IMR-90 (cell line): ENCODE data around the gene FAT1. TPM values are rescaled to one million over a fixed set of nuclear protein-coding genes. Genes with fewer than 3 reads are reported as not detected.

ENCODE experiments used
- CEBPB ChIP-seq: IDR thresholded peaks from 2 replicates; pipeline ENCODE4 v1.6.1; 2012; ENCODE audit warnings: low read depth, low read length, improper control_type of control experiment
- NFE2L2 ChIP-seq: fragments of 150-350 bp; IDR thresholded peaks from 2 replicates; pipeline ENCODE4 v1.6.1; 2016; ENCODE audit warnings: low read depth, mild to moderate bottlenecking, low read length
- RAD21 ChIP-seq: IDR thresholded peaks from 2 replicates; pipeline ENCODE4 v1.6.1; 2012; ENCODE audit warnings: low read length, improper control_type of control experiment
- polyA plus RNA-seq, 3 experiments: library from polyadenylated mRNA; depleted of rRNA; stranded (reverse); fragments of >200 nt; gene quantifications; 2 replicates each; pipeline ENCODE4 v1.2.3, GENCODE V29; 2012; ENCODE audit warnings: low replicate concordance in 1 of 3
- total RNA-seq: library from RNA; depleted of rRNA; stranded (reverse); fragments of >200 nt; gene quantifications from 2 replicates; pipeline ENCODE4 v1.2.3, GENCODE V29; 2012

Gene FAT1
- total and polyA plus RNA-seq, 2 of the 4 experiments (the other 2 are of a cell fraction) = 156 to 519 TPM

GRCh38 chr4:186726426-186727168, 2.9 kb upstream of the FAT1 start (continued):
- TF ChIP-seq CEBPB (peak; percentile 40; the same call in 1 of the 2 replicates), RAD21 (peak; percentile 42), NFE2L2 (no peak)
